ENCODE data around the gene TMEM179.

TMEM179 gene

GRCh38 chr14:104635717-104636116 is 31.1 kb upstream of the TMEM179 start:
- no peaks in the 10 kb centered on the region for H3K9me3 ChIP-seq (ENCODE audit: severe bottlenecking)
- no peaks in the 10 kb centered on the region for H3K27me3 ChIP-seq (ENCODE audit: insufficient read depth, low read depth, severe bottlenecking)
- no peak for DNase-seq
- H3K36me3 ChIP-seq, result no peaks in the 10 kb centered on the region
- no peak overlapping the region for H3K4me3 ChIP-seq (ENCODE audit: low read depth, low read length)
- TF ChIP-seq, protein P1, sequence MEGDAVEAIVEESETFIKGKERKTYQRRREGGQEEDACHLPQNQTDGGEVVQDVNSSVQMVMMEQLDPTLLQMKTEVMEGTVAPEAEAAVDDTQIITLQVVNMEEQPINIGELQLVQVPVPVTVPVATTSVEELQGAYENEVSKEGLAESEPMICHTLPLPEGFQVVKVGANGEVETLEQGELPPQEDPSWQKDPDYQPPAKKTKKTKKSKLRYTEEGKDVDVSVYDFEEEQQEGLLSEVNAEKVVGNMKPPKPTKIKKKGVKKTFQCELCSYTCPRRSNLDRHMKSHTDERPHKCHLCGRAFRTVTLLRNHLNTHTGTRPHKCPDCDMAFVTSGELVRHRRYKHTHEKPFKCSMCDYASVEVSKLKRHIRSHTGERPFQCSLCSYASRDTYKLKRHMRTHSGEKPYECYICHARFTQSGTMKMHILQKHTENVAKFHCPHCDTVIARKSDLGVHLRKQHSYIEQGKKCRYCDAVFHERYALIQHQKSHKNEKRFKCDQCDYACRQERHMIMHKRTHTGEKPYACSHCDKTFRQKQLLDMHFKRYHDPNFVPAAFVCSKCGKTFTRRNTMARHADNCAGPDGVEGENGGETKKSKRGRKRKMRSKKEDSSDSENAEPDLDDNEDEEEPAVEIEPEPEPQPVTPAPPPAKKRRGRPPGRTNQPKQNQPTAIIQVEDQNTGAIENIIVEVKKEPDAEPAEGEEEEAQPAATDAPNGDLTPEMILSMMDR (IDR thresholded peaks at IDR 0.05; ENCODE audit: low read depth, low read length), result no peak
- no peak overlapping the region for H3K27ac ChIP-seq

DNA sequence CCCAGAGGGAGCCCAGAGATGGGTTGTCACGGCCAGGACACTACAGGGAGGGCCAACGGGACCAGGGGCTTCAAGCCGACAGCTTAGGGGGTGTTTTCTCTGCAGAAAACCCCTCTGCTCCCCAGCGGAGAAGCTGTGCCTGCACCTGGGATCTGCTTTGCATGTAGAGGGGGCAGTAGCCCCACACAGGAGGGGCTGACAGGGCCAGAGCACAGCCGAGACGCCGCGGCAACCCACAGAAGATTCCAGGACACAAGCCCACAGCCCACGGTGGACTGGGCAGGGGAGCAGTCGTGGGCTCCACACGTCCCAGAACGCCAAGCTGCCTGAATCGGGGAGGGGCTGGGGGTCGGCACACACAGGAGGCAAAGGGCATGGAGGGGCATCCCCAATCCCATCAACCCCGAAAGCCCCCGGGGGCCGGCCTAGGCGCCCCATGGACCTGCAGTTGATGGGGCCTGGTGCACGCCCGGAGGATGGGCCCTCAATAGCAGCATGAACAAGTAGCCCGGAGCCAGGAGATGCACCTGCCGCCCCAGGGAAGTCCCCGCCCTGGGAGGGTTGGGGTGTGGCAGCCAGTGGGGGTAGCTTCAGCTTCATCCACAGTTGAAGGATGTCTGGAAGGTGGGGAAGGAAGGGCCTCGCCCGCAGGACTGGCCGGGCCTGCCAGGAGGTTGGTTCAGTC is 30.5 kb upstream of the TMEM179 start:
- DNase-seq, result no peak
- H3K27me3 ChIP-seq (ENCODE audit: insufficient read depth, low read depth, severe bottlenecking), result no peaks in the 10 kb centered on the region
- TF ChIP-seq, protein P1 (IDR thresholded peaks at IDR 0.05; ENCODE audit: low read depth, low read length), result no peak

DNA sequence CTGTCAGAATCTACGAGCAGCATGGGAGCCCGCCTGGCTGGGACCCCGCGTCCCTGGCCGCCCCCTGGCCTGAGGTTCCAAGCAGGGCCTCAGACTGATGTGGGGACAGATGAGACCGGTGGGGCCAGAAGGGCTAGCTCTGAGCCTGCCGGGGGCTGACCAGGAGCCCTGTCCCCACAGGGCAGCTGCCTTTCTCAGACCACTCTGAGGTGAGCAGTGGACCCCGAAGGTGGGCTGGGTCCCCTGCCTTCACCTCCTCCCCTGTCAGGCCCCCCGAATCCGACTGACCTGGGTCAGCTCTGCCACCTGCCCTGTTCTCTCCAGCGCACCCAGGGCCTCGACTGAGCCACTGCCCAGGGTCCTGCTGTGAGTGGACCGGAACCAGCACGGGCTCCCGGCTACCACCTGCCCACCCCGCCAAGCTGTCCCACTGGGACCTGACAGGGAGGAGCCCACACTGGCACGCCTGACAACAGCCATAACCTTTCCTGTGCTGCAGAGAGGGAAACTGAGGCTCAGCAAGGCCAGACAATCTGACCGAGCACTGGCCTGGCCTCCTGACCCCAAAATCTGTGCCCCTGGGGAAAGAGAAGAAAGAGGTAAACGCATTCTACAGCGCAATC is 29.7 kb upstream of the TMEM179 start:
- DNase-seq, result no peak
- Histone ChIP-seq H3K27ac (no peak overlapping the region), H3K4me3 (ENCODE audit: low read depth, low read length) (no peak overlapping the region), H3K9me3 (ENCODE audit: severe bottlenecking) (peaks cover 5% of the 10 kb centered on the region), H3K36me3 (no peaks in the 10 kb centered on the region), H3K27me3 (ENCODE audit: insufficient read depth, low read depth, severe bottlenecking) (no peaks in the 10 kb centered on the region)
- TF ChIP-seq, protein P1 (IDR thresholded peaks at IDR 0.05; ENCODE audit: low read depth, low read length), result no peak

More for the DNA sequence above, 30.5 kb upstream of the TMEM179 start:
- no peaks in the 10 kb centered on the region for H3K9me3 ChIP-seq (ENCODE audit: severe bottlenecking)
- H3K4me3 ChIP-seq (ENCODE audit: low read depth, low read length), result no peak overlapping the region
- H3K27ac ChIP-seq, result no peak overlapping the region
- no peaks in the 10 kb centered on the region for H3K36me3 ChIP-seq

- Histone ChIP-seq H3K27me3 (ENCODE audit: insufficient read depth, low read depth, severe bottlenecking) (no peaks in the 10 kb centered on the region), H3K4me3 (ENCODE audit: low read depth, low read length) (no peak overlapping the region), H3K36me3 (no peaks in the 10 kb centered on the region), H3K9me3 (ENCODE audit: severe bottlenecking) (peaks cover 6% of the 10 kb centered on the region), H3K27ac (no peak overlapping the region)
- TF ChIP-seq, protein P1 (IDR thresholded peaks at IDR 0.05; ENCODE audit: low read depth, low read length), result no peak
- no peak for DNase-seq
Observed at GRCh38 chr14:104633276-104634137, 28.9 kb upstream of the TMEM179 start.

GRCh38 chr14:104632781-104633180 is 28.2 kb upstream of the TMEM179 start:
- Histone ChIP-seq H3K36me3 (no peaks in the 10 kb centered on the region), H3K4me3 (ENCODE audit: low read depth, low read length) (no peak overlapping the region), H3K9me3 (ENCODE audit: severe bottlenecking) (peaks cover 13% of the 10 kb centered on the region), H3K27ac (no peak overlapping the region), H3K27me3 (ENCODE audit: insufficient read depth, low read depth, severe bottlenecking) (no peaks in the 10 kb centered on the region)
- DNase-seq, result no peak
- TF ChIP-seq, protein P1 (IDR thresholded peaks at IDR 0.05; ENCODE audit: low read depth, low read length), result no peak

Data from WERI-Rb-1 (cell line).